GM03348 (cell line): Measurements from ENCODE around the gene PCBP3.
A peak's percentile ranks its signal among the peaks of the same experiment; 100 is the strongest.
"Not testable (repeated sequence)": the region's sequence is repeated elsewhere in the genome, so short reads cannot be mapped to it uniquely, and the experiment has no call there.

Experiments used
- DNase-seq: peaks from one replicate; pipeline ENCODE4 v3.0.0; 2012; ENCODE audit warnings: low spot score

Gene PCBP3

GRCh38 chr21:45845770-45846090, 202.2 kb downstream of the PCBP3 start:
- DNase-seq = no peak

GRCh38 chr21:45846373-45847160, 203.0 kb downstream of the PCBP3 start:
- DNase-seq = peak; percentile 60

GRCh38 chr21:45847870-45848269, 204.3 kb downstream of the PCBP3 start:
- DNase-seq = no peak

- no peak for DNase-seq
These were observed 204.8 kb downstream of the PCBP3 start for GRCh38 chr21:45848331-45848730.

- no peak for DNase-seq
These were observed 205.3 kb downstream of the PCBP3 start for GRCh38 chr21:45848805-45849204.

GRCh38 chr21:45849651-45850050, 206.1 kb downstream of the PCBP3 start:
- no peak for DNase-seq

- no peak for DNase-seq
These were observed 206.7 kb downstream of the PCBP3 start for GRCh38 chr21:45850181-45850580.

- not testable (repeated sequence) for DNase-seq
These were observed 208.9 kb downstream of the PCBP3 start for GRCh38 chr21:45852386-45852785.

GRCh38 chr21:45852886-45853400, 209.4 kb downstream of the PCBP3 start:
- DNase-seq = no peak

GRCh38 chr21:45853703-45854342, 210.3 kb downstream of the PCBP3 start:
- DNase-seq = no peak

GRCh38 chr21:45854690-45855247, 211.2 kb downstream of the PCBP3 start:
- DNase-seq = no peak

GRCh38 chr21:45855248-45855811, 211.8 kb downstream of the PCBP3 start:
- DNase-seq = no peak

- no peak for DNase-seq
These were observed 212.9 kb downstream of the PCBP3 start for GRCh38 chr21:45856442-45856841.

- DNase-seq = no peak
These were observed 213.4 kb downstream of the PCBP3 start for GRCh38 chr21:45856906-45857305.

- DNase-seq = no peak
These were observed 214.2 kb downstream of the PCBP3 start for GRCh38 chr21:45857761-45858160.

GRCh38 chr21:45858180-45858579, 214.7 kb downstream of the PCBP3 start:
- no peak for DNase-seq

- no peak for DNase-seq
These were observed 215.7 kb downstream of the PCBP3 start for GRCh38 chr21:45859041-45859761.

GRCh38 chr21:45859762-45860357, 216.3 kb downstream of the PCBP3 start:
- DNase-seq = no peak

GRCh38 chr21:45860493-45861155, 217.1 kb downstream of the PCBP3 start:
- DNase-seq = no peak

- DNase-seq = no peak
These were observed 217.8 kb downstream of the PCBP3 start for GRCh38 chr21:45861156-45861870.
